Measurements from ENCODE around the gene SLC16A14. TPM values are rescaled to one million over a fixed set of nuclear protein-coding genes. Genes with fewer than 3 reads are reported as not detected.

Gene SLC16A14
- polyA plus RNA-seq, 2 donors = 2.0 to 2.6 TPM

- Histone ChIP-seq H3K4me1 (ENCODE audit: control insufficient read depth in 2 of 2, insufficient read depth in 2 of 2, low read length in 1 of 2) (no peaks in the 10 kb centered on the region), H3K4me3 (ENCODE audit: low read depth in 1 of 2, low read length in 2 of 2) (no peak overlapping the region), H3K27me3 (ENCODE audit: control insufficient read depth in 1 of 2, insufficient read depth in 2 of 2, low read length in 2 of 2) (no peaks in the 10 kb centered on the region), H3K27ac (ENCODE audit: low read depth in 2 of 2, low read length in 1 of 2) (no peak overlapping the region), H3K36me3 (ENCODE audit: control insufficient read depth in 2 of 2, insufficient read depth in 2 of 2, low read length in 1 of 2) (no peaks in the 10 kb centered on the region), H3K9me3 (ENCODE audit: control insufficient read depth in 2 of 2, insufficient read depth in 1 of 2, low read depth in 1 of 2, low read length in 1 of 2) (no peaks in the 10 kb centered on the region)
- WGBS, 2 donors = 96 to 98% methylated on average over 1 of the region's 1 CpG
Observed at GRCh38 chr2:230008708-230009066, 60.0 kb downstream of the SLC16A14 start.

- 53 to 55% methylated on average over 12 of the region's 12 CpGs for WGBS, 2 donors
- no peaks in the 10 kb centered on the region for H3K36me3 ChIP-seq (ENCODE audit: control insufficient read depth in 2 of 2, insufficient read depth in 2 of 2, low read length in 1 of 2)
- no peaks in the 10 kb centered on the region for H3K27me3 ChIP-seq (ENCODE audit: control insufficient read depth in 1 of 2, insufficient read depth in 2 of 2, low read length in 2 of 2)
- no peaks in the 10 kb centered on the region for H3K9me3 ChIP-seq (ENCODE audit: control insufficient read depth in 2 of 2, insufficient read depth in 1 of 2, low read depth in 1 of 2, low read length in 1 of 2)
- no peaks in the 10 kb centered on the region for H3K4me1 ChIP-seq (ENCODE audit: control insufficient read depth in 2 of 2, insufficient read depth in 2 of 2, low read length in 1 of 2)
- H3K27ac ChIP-seq (ENCODE audit: low read depth in 2 of 2, low read length in 1 of 2) = no peak overlapping the region
- H3K4me3 ChIP-seq (ENCODE audit: low read depth in 1 of 2, low read length in 2 of 2) = no peak overlapping the region
Observed at GRCh38 chr2:230007931-230008707, 60.6 kb downstream of the SLC16A14 start.

GRCh38 chr2:230000118-230000841, 68.4 kb downstream of the SLC16A14 start:
- Histone ChIP-seq H3K4me3 (ENCODE audit: low read depth in 1 of 2, low read length in 2 of 2) (no peak overlapping the region), H3K4me1 (ENCODE audit: control insufficient read depth in 2 of 2, insufficient read depth in 2 of 2, low read length in 1 of 2) (no peaks in the 10 kb centered on the region), H3K27me3 (ENCODE audit: control insufficient read depth in 1 of 2, insufficient read depth in 2 of 2, low read length in 2 of 2) (no peaks in the 10 kb centered on the region), H3K9me3 (ENCODE audit: control insufficient read depth in 2 of 2, insufficient read depth in 1 of 2, low read depth in 1 of 2, low read length in 1 of 2) (no peaks in the 10 kb centered on the region), H3K27ac (ENCODE audit: low read depth in 2 of 2, low read length in 1 of 2) (no peak overlapping the region), H3K36me3 (ENCODE audit: control insufficient read depth in 2 of 2, insufficient read depth in 2 of 2, low read length in 1 of 2) (no peaks in the 10 kb centered on the region)
- WGBS, 2 donors = 85 to 88% methylated on average over 6 of the region's 6 CpGs

GRCh38 chr2:229997565-229997964, 71.2 kb downstream of the SLC16A14 start:
- Histone ChIP-seq H3K36me3 (ENCODE audit: control insufficient read depth in 2 of 2, insufficient read depth in 2 of 2, low read length in 1 of 2) (no peaks in the 10 kb centered on the region), H3K4me3 (ENCODE audit: low read depth in 1 of 2, low read length in 2 of 2) (no peak overlapping the region), H3K27ac (ENCODE audit: low read depth in 2 of 2, low read length in 1 of 2) (no peak overlapping the region), H3K9me3 (ENCODE audit: control insufficient read depth in 2 of 2, insufficient read depth in 1 of 2, low read depth in 1 of 2, low read length in 1 of 2) (no peaks in the 10 kb centered on the region), H3K4me1 (ENCODE audit: control insufficient read depth in 2 of 2, insufficient read depth in 2 of 2, low read length in 1 of 2) (no peaks in the 10 kb centered on the region), H3K27me3 (ENCODE audit: control insufficient read depth in 1 of 2, insufficient read depth in 2 of 2, low read length in 2 of 2) (no peaks in the 10 kb centered on the region)
- WGBS, 2 donors = 88 to 90% methylated on average over 3 of the region's 3 CpGs

- H3K36me3 ChIP-seq (ENCODE audit: control insufficient read depth in 2 of 2, insufficient read depth in 2 of 2, low read length in 1 of 2) = no peaks in the 10 kb centered on the region
- WGBS, 2 donors = 82 to 86% methylated on average over 4 of the region's 4 CpGs
- no peak overlapping the region for H3K27ac ChIP-seq (ENCODE audit: low read depth in 2 of 2, low read length in 1 of 2)
- no peak overlapping the region for H3K4me3 ChIP-seq (ENCODE audit: low read depth in 1 of 2, low read length in 2 of 2)
- no peaks in the 10 kb centered on the region for H3K4me1 ChIP-seq (ENCODE audit: control insufficient read depth in 2 of 2, insufficient read depth in 2 of 2, low read length in 1 of 2)
- H3K27me3 ChIP-seq (ENCODE audit: control insufficient read depth in 1 of 2, insufficient read depth in 2 of 2, low read length in 2 of 2) = no peaks in the 10 kb centered on the region
- no peaks in the 10 kb centered on the region for H3K9me3 ChIP-seq (ENCODE audit: control insufficient read depth in 2 of 2, insufficient read depth in 1 of 2, low read depth in 1 of 2, low read length in 1 of 2)
Observed at GRCh38 chr2:229996320-229996719, 72.4 kb downstream of the SLC16A14 start.

- Histone ChIP-seq H3K36me3 (ENCODE audit: control insufficient read depth in 2 of 2, insufficient read depth in 2 of 2, low read length in 1 of 2) (no peaks in the 10 kb centered on the region), H3K27me3 (ENCODE audit: control insufficient read depth in 1 of 2, insufficient read depth in 2 of 2, low read length in 2 of 2) (no peaks in the 10 kb centered on the region), H3K27ac (ENCODE audit: low read depth in 2 of 2, low read length in 1 of 2) (no peak overlapping the region), H3K4me3 (ENCODE audit: low read depth in 1 of 2, low read length in 2 of 2) (no peak overlapping the region), H3K9me3 (ENCODE audit: control insufficient read depth in 2 of 2, insufficient read depth in 1 of 2, low read depth in 1 of 2, low read length in 1 of 2) (no peaks in the 10 kb centered on the region), H3K4me1 (ENCODE audit: control insufficient read depth in 2 of 2, insufficient read depth in 2 of 2, low read length in 1 of 2) (no peaks in the 10 kb centered on the region)
- 88 to 90% methylated on average over 6 of the region's 6 CpGs for WGBS, 2 donors
Observed at GRCh38 chr2:229993236-229993635, 75.5 kb downstream of the SLC16A14 start.

Other genes with a start within 250 kb of the SLC16A14 start
- 10 to 100 TPM; 17.9 to 25.8 TPM for gene TRIP12, start 146.9 kb downstream of the SLC16A14 start, polyA plus RNA-seq
- gene FBXO36, start 146.4 kb downstream of the SLC16A14 start, polyA plus RNA-seq = 1 to 10 TPM in 1 of 2 donors, under 1 TPM in 1; 0.57 to 1.3 TPM
- 1 to 10 TPM; 6.0 to 7.2 TPM for gene SP110, start 151.1 kb upstream of the SLC16A14 start, polyA plus RNA-seq
- under 1 TPM; 0.28 to 0.71 TPM for gene SP140, start 156.8 kb upstream of the SLC16A14 start, polyA plus RNA-seq

Data from esophagus (tissue), 2 donors.